ENCODE results near the gene RIOX2. TPM values are rescaled to one million over a fixed set of nuclear protein-coding genes. Genes with fewer than 3 reads are reported as not detected.

RIOX2 gene
- total and polyA plus RNA-seq, 2 of the 8 experiments (the other 6 are each of a cell fraction or from before 2014, with no cell fraction given) = 3.8 to 16.4 TPM

DNA sequence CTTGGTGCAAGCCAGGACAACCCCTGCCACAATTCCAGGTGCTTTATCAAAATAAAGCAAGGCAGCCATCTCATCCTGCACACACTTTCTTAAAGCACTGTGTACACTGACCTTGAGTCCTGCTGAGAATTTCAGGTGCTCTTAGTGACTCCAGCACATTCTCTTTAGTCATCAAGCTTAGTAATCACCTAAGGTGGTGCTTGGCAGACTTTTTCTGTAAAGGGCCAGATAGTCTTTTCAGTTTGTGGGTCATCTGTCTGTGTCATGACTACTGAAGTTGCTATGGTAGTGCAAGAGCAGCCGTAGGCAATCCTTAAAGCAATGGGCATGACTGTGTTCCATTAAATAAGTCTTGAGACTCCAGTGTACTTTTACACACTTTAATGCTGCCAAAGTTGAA is 36.4 kb downstream of the RIOX2 start:
- H3K18ac ChIP-seq (ENCODE audit: extremely low read depth, low read length) = no peak overlapping the region
- no peak overlapping the region for H3K56ac ChIP-seq (replicated peaks; ENCODE audit: insufficient read length, low read depth, low read length)
- no peak overlapping the region for H3K14ac ChIP-seq (ENCODE audit: insufficient read length)
- no peak overlapping the region for H2AK5ac ChIP-seq (ENCODE audit: low read depth, low read length)
- POLR2A ChIA-PET (ENCODE audit: partially characterized antibody) = interaction anchor here (0.8 kb wide), 1 partner anchor 85 kb away, joined by 3 read pairs; no protein-coding TSS in a partner anchor
- H2BK20ac ChIP-seq (ENCODE audit: low read length) = no peak overlapping the region
- H3K36me3 ChIP-seq (ENCODE audit: control insufficient read depth in 2 of 4, insufficient read depth in 4 of 4, low read length in 3 of 4) = 0 out of 8 replicates have a peak, but pooled peaks cover 0 to 3% (median 0%) of the 10 kb centered on the region in 4 experiments
- no peaks in the 10 kb centered on the region for H4K20me1 ChIP-seq (replicated peaks in 1 of 2; ENCODE audit: control insufficient read depth in 1 of 2, insufficient read depth in 2 of 2, low read length in 2 of 2)
- H2AFZ ChIP-seq (ENCODE audit: low read length) = no peak overlapping the region
- no peak overlapping the region for H2BK15ac ChIP-seq (ENCODE audit: low read length)
- H3K23me2 ChIP-seq (ENCODE audit: low read depth, low read length) = no peaks in the 10 kb centered on the region; the same call in 1 of the 2 replicates
- H2BK5ac ChIP-seq (ENCODE audit: low read depth, low read length) = no peak overlapping the region
- no peak for DNase-seq (ENCODE audit: low read depth in 1 of 2, low spot score in 2 of 2)
- CTCF ChIA-PET (ENCODE audit: partially characterized antibody) = interaction anchor here (1.0 to 1.5 kb wide), 3 partner anchors 32 to 142 kb away, joined by 3 to 4 read pairs (median 3); no protein-coding TSS in a partner anchor
- H3K4me2 ChIP-seq (ENCODE audit: insufficient read depth in 1 of 2, low read depth in 2 of 2, low read length in 2 of 2) = no peak overlapping the region
- no peak overlapping the region for H3K23ac ChIP-seq (ENCODE audit: insufficient read length)
- no peaks in the 10 kb centered on the region for H3K79me2 ChIP-seq (ENCODE audit: control insufficient read depth in 1 of 2, insufficient read depth in 2 of 2, low read length in 2 of 2)
- no peak overlapping the region for H2BK12ac ChIP-seq (ENCODE audit: low read depth, low read length)
- no peak overlapping the region for H3K27ac ChIP-seq (ENCODE audit: low read depth, low read length)
- H4K5ac ChIP-seq (ENCODE audit: insufficient read length, low read depth, low read length) = no peak overlapping the region
- no peaks in the 10 kb centered on the region for H3K27me3 ChIP-seq (replicated peaks in 1 of 4; ENCODE audit: control insufficient read depth in 3 of 4, extremely low read depth in 1 of 4, insufficient read depth in 3 of 4, low read length in 3 of 4)
- no peak overlapping the region for H3K9ac ChIP-seq (replicated peaks in 1 of 4; ENCODE audit: extremely low read depth in 1 of 4, low read depth in 3 of 4, low read length in 3 of 4)
- no peak overlapping the region for H3K4ac ChIP-seq (replicated peaks; ENCODE audit: insufficient read length, low read depth, low read length)
- H2BK120ac ChIP-seq (replicated peaks; ENCODE audit: low read depth, low read length) = no peak overlapping the region
- H3K4me1 ChIP-seq (replicated peaks in 1 of 4; ENCODE audit: control insufficient read depth in 3 of 4, insufficient read depth in 4 of 4, low read length in 3 of 4) = no peaks in the 10 kb centered on the region
- H3K9me3 ChIP-seq (ENCODE audit: insufficient read depth in 2 of 2, low read depth in 1 of 2, low read length in 1 of 2) = no peaks in the 10 kb centered on the region
- H3K4me3 ChIP-seq (ENCODE audit: extremely low read depth in 1 of 4, insufficient read depth in 2 of 4, low read depth in 3 of 4, low read length in 4 of 4) = no peak overlapping the region
- H4K91ac ChIP-seq (replicated peaks; ENCODE audit: insufficient read length, low read length) = no peak overlapping the region
- WGBS, 2 experiments (ENCODE audit: extremely low coverage in 1 of 2, insufficient coverage in 1 of 2, insufficient read length in 1 of 2, insufficient replicate concordance in 2 of 2, low coverage in 1 of 2, low lambda C conversion rate in 2 of 2, missing lambda C conversion rate in 1 of 2) = 100% methylated on average over 1 of the region's 1 CpG; no CpG with 5 or more reads in 1 of the 2 experiments
- no peaks in the 10 kb centered on the region for H3K79me1 ChIP-seq (ENCODE audit: low read depth, low read length)
- no peak overlapping the region for H4K8ac ChIP-seq (ENCODE audit: extremely low read depth, insufficient read depth, low read length)
- no peak for FAIRE-seq
